ENCODE measurements around the gene C2CD2.
A peak's percentile ranks its signal among the peaks of the same experiment; 100 is the strongest.

The C2CD2 gene

DNA sequence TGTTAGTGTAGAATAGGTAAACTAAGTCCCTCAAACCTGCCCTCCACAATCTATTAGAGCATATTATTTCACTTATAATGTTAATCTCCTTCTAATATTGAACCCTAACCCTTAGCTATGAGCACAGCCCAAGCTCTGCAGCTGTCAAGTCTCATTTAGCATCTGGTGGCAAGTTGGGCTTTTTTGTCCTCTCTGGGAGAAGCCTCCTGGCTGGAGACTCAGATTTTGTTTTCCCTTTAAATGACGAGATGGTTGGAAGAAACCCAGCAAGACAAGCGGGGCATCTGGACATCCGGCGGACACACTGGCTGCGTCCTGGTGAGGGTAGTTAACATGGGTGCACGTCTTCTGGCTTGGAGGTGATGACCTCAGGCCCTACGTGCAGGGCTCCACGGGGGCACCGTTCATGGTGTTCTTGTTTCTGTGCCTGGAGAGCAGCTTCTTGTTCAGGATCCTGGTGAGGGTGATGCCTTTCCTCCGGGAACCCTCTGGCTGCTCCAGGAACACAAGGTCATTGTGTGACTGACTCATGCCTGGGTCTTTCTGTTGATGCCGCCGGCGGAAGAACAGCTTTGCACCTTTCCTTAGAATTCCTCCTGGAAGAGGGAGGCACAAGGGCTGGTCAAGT is 65.0 kb downstream of the C2CD2 start:
- no peak overlapping the region for H3K4me3 ChIP-seq (ENCODE audit: low read length, poor library complexity, severe bottlenecking)
- H3K9me2 ChIP-seq (replicated peaks; ENCODE audit: low read depth, low read length) = no peaks in the 10 kb centered on the region
- no peaks in the 10 kb centered on the region for H3K27me3 ChIP-seq (ENCODE audit: insufficient read depth, low read length, poor library complexity, severe bottlenecking)
- no peaks in the 10 kb centered on the region for H3K9me3 ChIP-seq (ENCODE audit: insufficient read depth, low read depth, low read length)
- no peaks in the 10 kb centered on the region for H3F3A ChIP-seq (ENCODE audit: low read depth)
- H2AFZ ChIP-seq (ENCODE audit: low read length) = no peak overlapping the region
- H4K20me1 ChIP-seq (ENCODE audit: insufficient read depth, low read length, poor library complexity, severe bottlenecking) = no peaks in the 10 kb centered on the region
- TF ChIP-seq EZH2phosphoT487 (IDR thresholded peaks at IDR 0.05; ENCODE audit: borderline replicate concordance) = no peak
- TF ChIP-seq, protein P1, sequence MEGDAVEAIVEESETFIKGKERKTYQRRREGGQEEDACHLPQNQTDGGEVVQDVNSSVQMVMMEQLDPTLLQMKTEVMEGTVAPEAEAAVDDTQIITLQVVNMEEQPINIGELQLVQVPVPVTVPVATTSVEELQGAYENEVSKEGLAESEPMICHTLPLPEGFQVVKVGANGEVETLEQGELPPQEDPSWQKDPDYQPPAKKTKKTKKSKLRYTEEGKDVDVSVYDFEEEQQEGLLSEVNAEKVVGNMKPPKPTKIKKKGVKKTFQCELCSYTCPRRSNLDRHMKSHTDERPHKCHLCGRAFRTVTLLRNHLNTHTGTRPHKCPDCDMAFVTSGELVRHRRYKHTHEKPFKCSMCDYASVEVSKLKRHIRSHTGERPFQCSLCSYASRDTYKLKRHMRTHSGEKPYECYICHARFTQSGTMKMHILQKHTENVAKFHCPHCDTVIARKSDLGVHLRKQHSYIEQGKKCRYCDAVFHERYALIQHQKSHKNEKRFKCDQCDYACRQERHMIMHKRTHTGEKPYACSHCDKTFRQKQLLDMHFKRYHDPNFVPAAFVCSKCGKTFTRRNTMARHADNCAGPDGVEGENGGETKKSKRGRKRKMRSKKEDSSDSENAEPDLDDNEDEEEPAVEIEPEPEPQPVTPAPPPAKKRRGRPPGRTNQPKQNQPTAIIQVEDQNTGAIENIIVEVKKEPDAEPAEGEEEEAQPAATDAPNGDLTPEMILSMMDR (conservative IDR thresholded peaks at IDR 0.05; ENCODE audit: low read length) = no peak
- H3K36me3 ChIP-seq (ENCODE audit: insufficient read depth, low read length) = peaks cover 16% of the 10 kb centered on the region; the same call in 1 of the 2 replicates
- no peak overlapping the region for H3K9ac ChIP-seq (ENCODE audit: low read depth, low read length, poor library complexity, severe bottlenecking)
- H3K4me2 ChIP-seq (ENCODE audit: low read depth, low read length, poor library complexity, severe bottlenecking) = no peak overlapping the region
- peaks cover 53% of the 10 kb centered on the region for H3K4me1 ChIP-seq (ENCODE audit: insufficient read depth, low read length, poor library complexity, severe bottlenecking)
- peaks cover 34% of the 10 kb centered on the region; the same call in 1 of the 2 replicates for H3K79me2 ChIP-seq (ENCODE audit: insufficient read depth, low read length)

DNA sequence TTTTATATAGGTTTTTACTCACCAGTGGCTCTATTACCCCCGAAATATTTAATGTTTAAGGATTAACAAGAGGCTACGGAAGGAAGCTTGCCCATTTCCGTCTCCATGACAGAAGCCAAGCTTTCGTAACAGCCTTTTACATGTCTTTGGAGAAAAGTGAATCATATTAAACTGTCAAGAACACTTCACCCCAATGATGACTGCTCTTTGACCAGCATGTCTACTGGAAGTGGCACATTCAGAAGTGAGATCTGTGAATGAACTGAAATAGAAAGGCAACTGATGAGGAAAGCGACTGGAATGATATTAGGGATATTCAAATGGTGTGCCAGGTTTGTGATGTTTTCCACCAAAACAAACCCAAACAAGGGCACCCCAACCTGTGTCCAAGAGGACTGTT is 66.2 kb downstream of the C2CD2 start:
- Histone ChIP-seq H3K9ac (ENCODE audit: low read depth, low read length, poor library complexity, severe bottlenecking) (no peak overlapping the region), H3K4me1 (ENCODE audit: insufficient read depth, low read length, poor library complexity, severe bottlenecking) (peaks cover 54% of the 10 kb centered on the region), H3K79me2 (ENCODE audit: insufficient read depth, low read length) (peaks cover 23% of the 10 kb centered on the region; the same call in 1 of the 2 replicates), H4K20me1 (ENCODE audit: insufficient read depth, low read length, poor library complexity, severe bottlenecking) (no peaks in the 10 kb centered on the region), H3K27me3 (ENCODE audit: insufficient read depth, low read length, poor library complexity, severe bottlenecking) (no peaks in the 10 kb centered on the region), H3K4me2 (ENCODE audit: low read depth, low read length, poor library complexity, severe bottlenecking) (no peak overlapping the region), H2AFZ (ENCODE audit: low read length) (no peak overlapping the region), H3K9me3 (ENCODE audit: insufficient read depth, low read depth, low read length) (no peaks in the 10 kb centered on the region), H3K9me2 (replicated peaks; ENCODE audit: low read depth, low read length) (no peaks in the 10 kb centered on the region), H3K4me3 (ENCODE audit: low read length, poor library complexity, severe bottlenecking) (no peak overlapping the region), H3F3A (ENCODE audit: low read depth) (no peaks in the 10 kb centered on the region), H3K36me3 (ENCODE audit: insufficient read depth, low read length) (peaks cover 16% of the 10 kb centered on the region; the same call in 1 of the 2 replicates)
- TF ChIP-seq, protein P1 (conservative IDR thresholded peaks at IDR 0.05; ENCODE audit: low read length) = no peak
- no peak for TF ChIP-seq EZH2phosphoT487 (IDR thresholded peaks at IDR 0.05; ENCODE audit: borderline replicate concordance)

DNA sequence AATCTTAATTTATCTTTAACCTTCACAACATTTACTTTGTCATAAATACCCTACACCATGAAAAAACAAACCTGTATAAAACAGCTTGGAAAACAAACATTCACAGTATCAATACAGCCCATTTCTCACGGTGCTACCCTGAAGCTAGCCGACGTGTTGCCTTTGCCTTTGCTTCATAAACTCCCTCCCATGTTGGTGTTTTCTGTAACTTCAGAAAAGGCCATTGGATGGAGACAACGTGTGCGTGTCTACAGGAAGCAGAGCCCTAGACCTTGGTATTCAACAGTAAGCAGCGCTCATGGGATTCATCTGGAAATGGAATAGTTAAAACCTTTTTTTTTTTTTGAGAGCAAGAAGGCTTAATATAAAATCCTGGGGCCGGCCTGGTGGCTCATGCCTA is 67.5 kb downstream of the C2CD2 start:
- peak overlapping the region; percentile 58 for H3K9ac ChIP-seq (ENCODE audit: low read depth, low read length, poor library complexity, severe bottlenecking)
- H3K9me3 ChIP-seq (ENCODE audit: insufficient read depth, low read depth, low read length) = no peaks in the 10 kb centered on the region
- peak overlapping the region; percentile 12 for H3K4me3 ChIP-seq (ENCODE audit: low read length, poor library complexity, severe bottlenecking)
- H2AFZ ChIP-seq (ENCODE audit: low read length) = no peak overlapping the region
- no peaks in the 10 kb centered on the region for H3K9me2 ChIP-seq (replicated peaks; ENCODE audit: low read depth, low read length)
- no peaks in the 10 kb centered on the region for H3K27me3 ChIP-seq (ENCODE audit: insufficient read depth, low read length, poor library complexity, severe bottlenecking)
- no peaks in the 10 kb centered on the region for H3F3A ChIP-seq (ENCODE audit: low read depth)
- H3K79me2 ChIP-seq (ENCODE audit: insufficient read depth, low read length) = peaks cover 9% of the 10 kb centered on the region; the same call in 1 of the 2 replicates
- H3K4me1 ChIP-seq (ENCODE audit: insufficient read depth, low read length, poor library complexity, severe bottlenecking) = peaks cover 43% of the 10 kb centered on the region
- peak overlapping the region; percentile 44 for H3K4me2 ChIP-seq (ENCODE audit: low read depth, low read length, poor library complexity, severe bottlenecking)
- TF ChIP-seq EZH2phosphoT487 (IDR thresholded peaks at IDR 0.05; ENCODE audit: borderline replicate concordance) = no peak
- TF ChIP-seq, protein P1 (conservative IDR thresholded peaks at IDR 0.05; ENCODE audit: low read length) = no peak
- no peaks in the 10 kb centered on the region for H4K20me1 ChIP-seq (ENCODE audit: insufficient read depth, low read length, poor library complexity, severe bottlenecking)
- H3K36me3 ChIP-seq (ENCODE audit: insufficient read depth, low read length) = peaks cover 16% of the 10 kb centered on the region; the same call in 1 of the 2 replicates
